MM.1S (cell line): ENCODE data around the gene EPN2.
"Not testable (repeated sequence)": the region's sequence is repeated elsewhere in the genome, so short reads cannot be mapped to it uniquely, and the experiment has no call there.

Source experiments
- EZH2 ChIP-seq: fragments of 300-600 bp; sonication (generic); optimal IDR thresholded peaks from 2 replicates; pipeline ENCODE3; 2017; ENCODE audit warnings: low read depth, mild to moderate bottlenecking, antibody characterized with exemption, low read length, mixed read lengths
- TF ChIP-seq, protein P1 (sequence below): fragments of 300-600 bp; sonication (generic); IDR thresholded peaks from 2 replicates; pipeline ENCODE4 v1.5.1; 2016; ENCODE audit warnings: antibody characterized with exemption, low read length, mixed read lengths

DNA sequence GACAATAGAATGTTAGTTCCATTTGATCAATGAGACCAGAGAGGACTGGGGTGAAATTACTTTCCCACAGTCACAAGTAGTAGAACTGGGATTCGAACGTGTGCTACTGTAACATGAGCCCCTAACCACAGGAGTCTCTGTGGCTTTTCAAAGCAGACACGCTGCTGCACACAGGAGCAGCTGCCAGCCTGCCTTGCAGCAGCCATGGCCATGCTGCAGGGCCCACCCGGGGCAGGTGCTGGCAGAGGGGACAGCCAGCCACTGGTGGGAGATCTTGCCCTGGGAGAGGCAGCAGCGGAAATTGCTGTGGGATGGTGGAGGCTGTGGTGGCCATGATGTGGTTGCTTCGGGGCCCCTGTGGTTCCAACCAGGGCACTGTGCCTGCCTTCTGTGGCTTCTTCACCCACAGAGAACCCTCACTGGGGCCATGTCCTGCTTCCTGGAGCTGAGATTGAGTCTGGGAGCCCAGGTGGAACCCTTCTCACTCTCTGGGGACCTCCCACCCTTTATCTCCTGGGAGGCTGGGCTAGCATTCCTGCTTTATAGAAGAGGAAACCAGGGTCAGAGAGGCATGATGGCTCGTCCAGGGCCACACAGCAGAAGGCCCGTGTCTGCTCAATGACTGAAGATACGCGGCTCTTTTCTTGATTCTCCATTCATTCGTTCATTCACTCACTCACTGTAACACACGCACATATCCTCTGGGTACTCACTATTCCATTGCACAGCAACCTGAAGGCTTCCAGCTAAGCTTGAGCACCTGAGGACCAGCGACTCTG, 20.8 kb upstream of the EPN2 start:
- TF ChIP-seq, protein P1, sequence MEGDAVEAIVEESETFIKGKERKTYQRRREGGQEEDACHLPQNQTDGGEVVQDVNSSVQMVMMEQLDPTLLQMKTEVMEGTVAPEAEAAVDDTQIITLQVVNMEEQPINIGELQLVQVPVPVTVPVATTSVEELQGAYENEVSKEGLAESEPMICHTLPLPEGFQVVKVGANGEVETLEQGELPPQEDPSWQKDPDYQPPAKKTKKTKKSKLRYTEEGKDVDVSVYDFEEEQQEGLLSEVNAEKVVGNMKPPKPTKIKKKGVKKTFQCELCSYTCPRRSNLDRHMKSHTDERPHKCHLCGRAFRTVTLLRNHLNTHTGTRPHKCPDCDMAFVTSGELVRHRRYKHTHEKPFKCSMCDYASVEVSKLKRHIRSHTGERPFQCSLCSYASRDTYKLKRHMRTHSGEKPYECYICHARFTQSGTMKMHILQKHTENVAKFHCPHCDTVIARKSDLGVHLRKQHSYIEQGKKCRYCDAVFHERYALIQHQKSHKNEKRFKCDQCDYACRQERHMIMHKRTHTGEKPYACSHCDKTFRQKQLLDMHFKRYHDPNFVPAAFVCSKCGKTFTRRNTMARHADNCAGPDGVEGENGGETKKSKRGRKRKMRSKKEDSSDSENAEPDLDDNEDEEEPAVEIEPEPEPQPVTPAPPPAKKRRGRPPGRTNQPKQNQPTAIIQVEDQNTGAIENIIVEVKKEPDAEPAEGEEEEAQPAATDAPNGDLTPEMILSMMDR = not testable (repeated sequence)
- not testable (repeated sequence) for TF ChIP-seq EZH2
